A673 (cell line): Measurements from ENCODE around the gene OAS1. TPM values are rescaled to one million over a fixed set of nuclear protein-coding genes. Genes with fewer than 3 reads are reported as not detected.

Experiments
- BruUV-seq: library from RNA; stranded (reverse); fragments of 400-500 nt; replicated peaks from 2 replicates; lab custom pipeline; 2021; lab: Mats Ljungman, UMichigan
- CTCF ChIA-PET: fragments of 300-600 bp; sonication (Branson Sonifier 250); formaldehyde crosslinking; loops from one replicate; lab custom pipeline; 2022; ENCODE audit warnings: antibody characterized with exemption; lab: Charles Lee
- POLR2A ChIA-PET: fragments of 300-600 bp; sonication (Branson Sonifier 250); formaldehyde crosslinking; loops from one replicate; lab custom pipeline; 2022; ENCODE audit warnings: antibody characterized with exemption; ENCODE audit not compliant: low non-redundant PET; lab: Charles Lee
- DNase-seq: peaks from one replicate; pipeline ENCODE4 v3.0.0-alpha.2; 2015; ENCODE audit warnings: low spot score
- H3K27ac ChIP-seq: fragments of 200-600 bp; sonication (generic); 2 replicates; pipeline ENCODE4 v1.5.1; 2016; ENCODE audit warnings: mixed run types, low read depth, mild to moderate bottlenecking, mixed read lengths, antibody characterized with exemption, low read length; ENCODE audit not compliant: poor library complexity, severe bottlenecking
- H3K27me3 ChIP-seq: fragments of 200-600 bp; sonication (generic); replicated peaks from 2 replicates; pipeline ENCODE4 v1.6.1; 2017; ENCODE audit warnings: mixed run types, low read depth, mild to moderate bottlenecking, mixed read lengths, antibody characterized with exemption, low read length; ENCODE audit not compliant: insufficient read depth, poor library complexity
- H3K36me3 ChIP-seq: fragments of 200-600 bp; sonication (generic); 2 replicates; pipeline ENCODE4 v1.6.1; 2016; ENCODE audit warnings: mixed run types, mild to moderate bottlenecking, mixed read lengths, antibody characterized with exemption, low read length; ENCODE audit not compliant: insufficient read depth, poor library complexity, severe bottlenecking
- H3K4me1 ChIP-seq: fragments of 200-600 bp; sonication (generic); 2 replicates; pipeline ENCODE4 v1.6.1; 2017; ENCODE audit warnings: mixed run types, mild to moderate bottlenecking, mixed read lengths, antibody characterized with exemption, low read length; ENCODE audit not compliant: insufficient read depth, poor library complexity, severe bottlenecking
- H3K4me3 ChIP-seq: fragments of 200-600 bp; sonication (generic); 2 replicates; pipeline ENCODE4 v1.5.1; 2016; ENCODE audit warnings: low read depth, mixed run types, mild to moderate bottlenecking, mixed read lengths, low read length; ENCODE audit not compliant: poor library complexity, severe bottlenecking
- H3K9me3 ChIP-seq: fragments of 200-600 bp; sonication (generic); 2 replicates; pipeline ENCODE4 v1.6.1; 2016; ENCODE audit warnings: mixed run types, low read depth, mild to moderate bottlenecking, mixed read lengths, antibody characterized with exemption, low read length; ENCODE audit not compliant: poor library complexity, severe bottlenecking
- EZH2 ChIP-seq: fragments of 200-600 bp; sonication (generic); IDR thresholded peaks from 2 replicates; pipeline ENCODE4 v1.6.1; 2017; ENCODE audit warnings: borderline replicate concordance, low read depth, mild to moderate bottlenecking, mixed read lengths, antibody characterized with exemption, low read length; ENCODE audit not compliant: poor library complexity, severe bottlenecking
- intact Hi-C: fragments of 100-400 bp; cut with micrococcal nuclease; formaldehyde crosslinking; loops from one replicate; pipeline ENCODE4 v1.10.0; 2022; ENCODE audit not compliant: unreplicated experiment
- total RNA-seq: library from RNA; stranded (reverse); gene quantifications from 2 replicates; pipeline ENCODE4 v1.2.3, GENCODE V29; 2021
- TF ChIP-seq, protein P1 (sequence below): fragments of 300-800, 200-600 bp; sonication (generic); conservative IDR thresholded peaks from 2 replicates; pipeline ENCODE4 v1.5.1; 2017; ENCODE audit warnings: low read depth, mild to moderate bottlenecking, antibody characterized with exemption, low read length, moderate library complexity, mixed read lengths

Gene OAS1
- total RNA-seq, 1 experiment from 2014 or later: 12.4 TPM

- no peak overlapping the region for H3K27ac ChIP-seq
- intact Hi-C loops: no loop called here
- no peaks in the 10 kb centered on the region for H3K9me3 ChIP-seq
- CTCF ChIA-PET: no interaction called here
- no peaks in the 10 kb centered on the region for H3K27me3 ChIP-seq
- H3K4me3 ChIP-seq: no peak overlapping the region
- no peaks in the 10 kb centered on the region for H3K4me1 ChIP-seq
- no peak for TF ChIP-seq EZH2
- POLR2A ChIA-PET: no interaction called here
- BruUV-seq: no TSS peak
- peaks cover 5% of the 10 kb centered on the region for H3K36me3 ChIP-seq
- DNase-seq: no peak
Measured at GRCh38 chr12:112965643-112966042, 58.9 kb downstream of the OAS1 start.

- no TSS peak for BruUV-seq
- DNase-seq: no peak
- Histone ChIP-seq H3K4me3 (no peak overlapping the region), H3K27me3 (no peaks in the 10 kb centered on the region), H3K9me3 (no peaks in the 10 kb centered on the region), H3K36me3 (peaks cover 5% of the 10 kb centered on the region), H3K27ac (no peak overlapping the region), H3K4me1 (no peaks in the 10 kb centered on the region)
- no peak for TF ChIP-seq EZH2
- TF ChIP-seq, protein P1, sequence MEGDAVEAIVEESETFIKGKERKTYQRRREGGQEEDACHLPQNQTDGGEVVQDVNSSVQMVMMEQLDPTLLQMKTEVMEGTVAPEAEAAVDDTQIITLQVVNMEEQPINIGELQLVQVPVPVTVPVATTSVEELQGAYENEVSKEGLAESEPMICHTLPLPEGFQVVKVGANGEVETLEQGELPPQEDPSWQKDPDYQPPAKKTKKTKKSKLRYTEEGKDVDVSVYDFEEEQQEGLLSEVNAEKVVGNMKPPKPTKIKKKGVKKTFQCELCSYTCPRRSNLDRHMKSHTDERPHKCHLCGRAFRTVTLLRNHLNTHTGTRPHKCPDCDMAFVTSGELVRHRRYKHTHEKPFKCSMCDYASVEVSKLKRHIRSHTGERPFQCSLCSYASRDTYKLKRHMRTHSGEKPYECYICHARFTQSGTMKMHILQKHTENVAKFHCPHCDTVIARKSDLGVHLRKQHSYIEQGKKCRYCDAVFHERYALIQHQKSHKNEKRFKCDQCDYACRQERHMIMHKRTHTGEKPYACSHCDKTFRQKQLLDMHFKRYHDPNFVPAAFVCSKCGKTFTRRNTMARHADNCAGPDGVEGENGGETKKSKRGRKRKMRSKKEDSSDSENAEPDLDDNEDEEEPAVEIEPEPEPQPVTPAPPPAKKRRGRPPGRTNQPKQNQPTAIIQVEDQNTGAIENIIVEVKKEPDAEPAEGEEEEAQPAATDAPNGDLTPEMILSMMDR: no peak
- intact Hi-C loops: no loop called here
- ChIA-PET POLR2A (no interaction called here), CTCF (no interaction called here)
Measured at GRCh38 chr12:112967306-112967705, 60.5 kb downstream of the OAS1 start.

- no TSS peak for BruUV-seq
- POLR2A ChIA-PET: no interaction called here
Measured at GRCh38 chr12:112967858-112968257, 61.1 kb downstream of the OAS1 start.

More at GRCh38 chr12:112967858-112968257, 61.1 kb downstream of the OAS1 start:
- H3K4me3 ChIP-seq: no peak overlapping the region
- intact Hi-C loops: no loop called here
- no peaks in the 10 kb centered on the region for H3K9me3 ChIP-seq
- H3K36me3 ChIP-seq: no peaks in the 10 kb centered on the region
- H3K27ac ChIP-seq: no peak overlapping the region
- no peaks in the 10 kb centered on the region for H3K27me3 ChIP-seq
- CTCF ChIA-PET: no interaction called here
- DNase-seq: no peak
- no peaks in the 10 kb centered on the region for H3K4me1 ChIP-seq
- no peak for TF ChIP-seq EZH2
- TF ChIP-seq, protein P1: no peak

Other genes starting within 250 kb of the OAS1 start
- gene RPH3A, start 115.2 kb upstream of the OAS1 start, total RNA-seq: 0.90 and 1.3 TPM in 2 replicates
- 36.9 and 42.6 TPM in 2 replicates for gene OAS3, start 31.5 kb downstream of the OAS1 start, total RNA-seq
- gene OAS2, start 71.6 kb downstream of the OAS1 start, total RNA-seq: not detected in 2 replicates
- gene DTX1, start 149.8 kb downstream of the OAS1 start, total RNA-seq: 5.5 and 6.1 TPM in 2 replicates
- 0.32 TPM in 1 of 2 replicates, not detected in the other for gene RASAL1, start 228.8 kb downstream of the OAS1 start, total RNA-seq
- not detected in 2 replicates for gene CFAP73, start 242.8 kb downstream of the OAS1 start, total RNA-seq